Measurements from ENCODE around the gene NOVA1. TPM values are rescaled to one million over a fixed set of nuclear protein-coding genes. Genes with fewer than 3 reads are reported as not detected.

The NOVA1 gene
- polyA plus RNA-seq, 3 donors = 0.01 TPM; not detected in 2

GRCh38 chr14:26621807-26622560 is 24.2 kb upstream of the NOVA1 start:
- no CpG with 5 or more reads among the region's 2 CpGs for WGBS (ENCODE audit: insufficient coverage)
- no peaks in the 10 kb centered on the region for H3K36me3 Mint-ChIP-seq
- no peaks in the 10 kb centered on the region for H3K27me3 ChIP-seq (ENCODE audit: control insufficient read depth in 2 of 2, insufficient read depth in 2 of 2, low read length in 2 of 2)
- H3K4me2 ChIP-seq (replicated peaks; ENCODE audit: extremely low read depth, low read length, poor library complexity, severe bottlenecking) = no peak overlapping the region
- H3K4me3 Mint-ChIP-seq = no peak overlapping the region
- H3K27me3 Mint-ChIP-seq (ENCODE audit: low read depth in 3 of 3) = no peaks in the 10 kb centered on the region
- no peaks in the 10 kb centered on the region for H3K79me2 ChIP-seq (ENCODE audit: insufficient read depth, low read length)
- no peak overlapping the region for H3K9ac ChIP-seq (ENCODE audit: insufficient read depth, low read length, poor library complexity, severe bottlenecking)
- H3K27ac Mint-ChIP-seq = no peak overlapping the region
- H3K36me3 ChIP-seq (replicated peaks in 1 of 2; ENCODE audit: control insufficient read depth in 1 of 2, insufficient read depth in 2 of 2, low read length in 2 of 2) = no peaks in the 10 kb centered on the region
- DNase-seq = no peak
- H3K27ac ChIP-seq (ENCODE audit: low read depth in 1 of 2, low read length in 2 of 2) = no peak overlapping the region
- H3K9me3 Mint-ChIP-seq = peaks cover 0 to 3% (median 0%) of the 10 kb centered on the region in 7 donors
- intact Hi-C loops (cut with micrococcal nuclease) = no loop called here
- H3K4me3 ChIP-seq (replicated peaks in 1 of 3; ENCODE audit: low read depth in 2 of 3, low read length in 3 of 3) = no peak overlapping the region
- no peak overlapping the region for H2AFZ ChIP-seq (ENCODE audit: insufficient read depth, low read depth, low read length, poor library complexity, severe bottlenecking)
- no peak for TF ChIP-seq CTCF (IDR thresholded peaks at IDR 0.05)
- H3K9me3 ChIP-seq (replicated peaks in 1 of 2; ENCODE audit: control insufficient read depth in 1 of 2, insufficient read depth in 1 of 2, low read length in 2 of 2) = no peaks in the 10 kb centered on the region
- H3K4me1 ChIP-seq (ENCODE audit: control insufficient read depth in 1 of 2, insufficient read depth in 2 of 2, low read length in 2 of 2) = no peaks in the 10 kb centered on the region
- H3K4me1 Mint-ChIP-seq = no peaks in the 10 kb centered on the region
- no peaks in the 10 kb centered on the region for H4K20me1 ChIP-seq (ENCODE audit: insufficient read depth, low read length)

DNA sequence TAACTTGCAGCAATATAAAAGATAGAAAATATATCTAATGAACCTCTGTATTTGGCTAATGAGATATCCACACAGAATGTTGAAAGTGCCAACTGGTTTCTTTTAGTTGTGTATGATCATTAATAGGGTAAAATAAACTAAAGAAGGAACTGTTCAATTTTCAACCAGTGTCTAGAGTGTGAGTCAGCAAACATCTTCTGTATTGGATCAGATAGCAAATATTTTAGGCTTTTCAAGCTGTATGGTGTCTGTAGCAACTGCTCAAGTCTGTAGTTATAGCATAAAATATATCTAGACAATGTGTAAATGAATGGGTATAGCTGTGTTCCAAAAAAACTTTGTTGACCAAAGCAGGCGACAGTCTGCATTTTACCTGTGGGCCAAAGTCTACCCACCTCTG is 23.5 kb upstream of the NOVA1 start:
- Histone ChIP-seq H3K27me3 (ENCODE audit: control insufficient read depth in 2 of 2, insufficient read depth in 2 of 2, low read length in 2 of 2) (no peaks in the 10 kb centered on the region), H3K4me1 (ENCODE audit: control insufficient read depth in 1 of 2, insufficient read depth in 2 of 2, low read length in 2 of 2) (no peaks in the 10 kb centered on the region), H3K36me3 (replicated peaks in 1 of 2; ENCODE audit: control insufficient read depth in 1 of 2, insufficient read depth in 2 of 2, low read length in 2 of 2) (no peaks in the 10 kb centered on the region), H3K27ac (ENCODE audit: low read depth in 1 of 2, low read length in 2 of 2) (no peak overlapping the region), H2AFZ (ENCODE audit: insufficient read depth, low read depth, low read length, poor library complexity, severe bottlenecking) (no peak overlapping the region), H3K4me2 (replicated peaks; ENCODE audit: extremely low read depth, low read length, poor library complexity, severe bottlenecking) (no peak overlapping the region), H3K4me3 (replicated peaks in 1 of 3; ENCODE audit: low read depth in 2 of 3, low read length in 3 of 3) (no peak overlapping the region), H3K9ac (ENCODE audit: insufficient read depth, low read length, poor library complexity, severe bottlenecking) (no peak overlapping the region), H3K9me3 (replicated peaks in 1 of 2; ENCODE audit: control insufficient read depth in 1 of 2, insufficient read depth in 1 of 2, low read length in 2 of 2) (no peaks in the 10 kb centered on the region), H4K20me1 (ENCODE audit: insufficient read depth, low read length) (no peaks in the 10 kb centered on the region), H3K79me2 (ENCODE audit: insufficient read depth, low read length) (no peaks in the 10 kb centered on the region)
- DNase-seq = no peak
- intact Hi-C loops (cut with micrococcal nuclease) = no loop called here
- Mint-ChIP-seq H3K36me3 (no peaks in the 10 kb centered on the region), H3K4me3 (no peak overlapping the region), H3K27me3 (ENCODE audit: low read depth in 3 of 3) (no peaks in the 10 kb centered on the region), H3K27ac (no peak overlapping the region), H3K9me3 (peaks cover 0 to 3% (median 0%) of the 10 kb centered on the region in 7 donors), H3K4me1 (no peaks in the 10 kb centered on the region)
- no peak for TF ChIP-seq CTCF (IDR thresholded peaks at IDR 0.05)
- no CpG with 5 or more reads among the region's 1 CpG for WGBS (ENCODE audit: insufficient coverage)

Data from CD14-positive monocyte (primary cell).